ENCODE measurements around the gene ADGRV1.
A peak's percentile ranks its signal among the peaks of the same experiment; 100 is the strongest.
"Not testable (repeated sequence)": the region's sequence is repeated elsewhere in the genome, so short reads cannot be mapped to it uniquely, and the experiment has no call there.

The ADGRV1 gene

DNA sequence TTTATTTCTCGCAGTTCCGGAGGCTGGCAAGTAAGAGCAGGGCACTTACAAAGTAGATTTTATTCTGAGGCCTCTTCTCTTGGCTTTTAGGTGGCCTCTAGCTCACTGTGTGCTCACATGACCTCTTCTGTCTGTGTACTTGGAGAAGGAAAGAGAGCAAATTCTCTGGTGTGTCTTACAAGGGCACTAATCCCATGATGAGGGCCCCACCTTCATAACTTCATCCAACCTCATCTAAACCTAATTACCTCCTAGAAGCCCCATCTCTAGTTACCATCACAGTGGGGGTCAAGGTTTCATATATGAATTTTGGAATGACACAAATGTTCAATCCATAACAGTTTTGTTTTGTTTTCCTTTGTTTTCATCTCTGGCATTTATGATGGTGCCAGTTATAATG, 376.1 kb downstream of the ADGRV1 start:
- in situ Hi-C loops (cut with HindIII; ENCODE audit: low pct_ligation_motif_present, low pct_unique_long_range_greater_than_20kb, low sequenced_read_pairs), result no loop called here
- DNase-seq, result no peak

- in situ Hi-C loops (cut with HindIII; ENCODE audit: low pct_ligation_motif_present, low pct_unique_long_range_greater_than_20kb, low sequenced_read_pairs), result no loop called here
- DNase-seq, result no peak
Measured at GRCh38 chr5:90939211-90939610, 380.6 kb downstream of the ADGRV1 start.

- in situ Hi-C loops (cut with HindIII; ENCODE audit: low pct_ligation_motif_present, low pct_unique_long_range_greater_than_20kb, low sequenced_read_pairs), result no loop called here
- peak; percentile 9 for DNase-seq
Measured at GRCh38 chr5:90940227-90940995, 381.8 kb downstream of the ADGRV1 start.

DNA sequence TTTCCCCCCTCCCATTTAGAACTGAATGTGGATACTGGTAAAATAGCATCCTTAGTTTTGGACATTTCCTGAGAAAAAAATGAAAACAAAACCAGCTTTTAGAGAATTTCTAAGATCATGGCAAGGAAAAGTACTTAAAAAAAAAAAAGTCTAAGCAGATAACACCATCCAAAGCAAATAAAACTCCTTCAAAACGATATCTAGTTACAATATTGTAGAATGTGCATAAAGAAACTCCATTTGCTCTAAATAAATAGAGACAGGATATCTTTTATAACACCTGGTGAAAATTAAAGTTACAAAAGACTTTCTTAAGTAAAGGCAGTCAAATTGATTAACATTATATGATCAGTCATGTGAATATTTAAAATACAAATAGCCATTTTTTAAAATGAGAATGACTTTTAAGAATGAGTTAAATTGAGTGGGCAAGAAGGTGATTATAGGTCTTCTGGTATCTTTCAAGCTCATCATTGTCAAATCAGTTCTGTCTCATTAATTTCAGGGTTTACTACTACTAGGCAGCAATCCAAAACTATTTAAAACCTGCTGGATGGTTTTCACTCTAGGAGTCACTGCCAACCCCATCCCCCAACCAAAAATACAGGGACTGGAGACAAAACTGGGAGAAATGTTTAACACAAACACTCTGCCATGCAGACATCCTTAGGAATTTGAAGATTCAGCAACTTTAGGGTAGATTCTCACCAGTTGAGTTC, 382.6 kb downstream of the ADGRV1 start:
- in situ Hi-C loops (cut with HindIII; ENCODE audit: low pct_ligation_motif_present, low pct_unique_long_range_greater_than_20kb, low sequenced_read_pairs), result no loop called here
- no peak for DNase-seq

DNA sequence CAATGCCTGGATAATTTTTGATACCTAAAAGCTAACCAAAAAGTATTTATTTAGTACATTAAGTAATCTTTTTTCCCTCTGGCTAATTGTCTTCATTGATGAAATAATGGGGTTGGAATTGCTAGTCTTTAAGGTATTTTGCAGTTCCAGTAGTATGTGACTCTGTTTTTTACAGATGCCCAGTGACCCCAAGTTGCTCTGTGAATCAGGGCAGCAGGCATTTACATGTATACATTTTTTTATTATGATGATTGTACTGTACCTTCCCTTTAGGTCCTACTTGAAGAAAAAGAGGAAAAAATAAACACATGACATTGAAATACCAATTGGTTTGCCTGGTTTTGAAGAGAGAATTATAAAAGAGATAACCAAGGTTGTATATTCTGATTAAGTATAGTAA, 385.5 kb downstream of the ADGRV1 start:
- no peak for DNase-seq
- in situ Hi-C loops (cut with HindIII; ENCODE audit: low pct_ligation_motif_present, low pct_unique_long_range_greater_than_20kb, low sequenced_read_pairs), result no loop called here

- no peak for DNase-seq
- in situ Hi-C loops (cut with HindIII; ENCODE audit: low pct_ligation_motif_present, low pct_unique_long_range_greater_than_20kb, low sequenced_read_pairs), result no loop called here
Measured at GRCh38 chr5:90947667-90948066, 389.1 kb downstream of the ADGRV1 start.

GRCh38 chr5:90948969-90949368, 390.4 kb downstream of the ADGRV1 start:
- in situ Hi-C loops (cut with HindIII; ENCODE audit: low pct_ligation_motif_present, low pct_unique_long_range_greater_than_20kb, low sequenced_read_pairs), result no loop called here
- no peak for DNase-seq

- in situ Hi-C loops (cut with HindIII; ENCODE audit: low pct_ligation_motif_present, low pct_unique_long_range_greater_than_20kb, low sequenced_read_pairs), result no loop called here
- DNase-seq, result peak; percentile 44
Measured at GRCh38 chr5:90949469-90950358, 391.1 kb downstream of the ADGRV1 start.

DNA sequence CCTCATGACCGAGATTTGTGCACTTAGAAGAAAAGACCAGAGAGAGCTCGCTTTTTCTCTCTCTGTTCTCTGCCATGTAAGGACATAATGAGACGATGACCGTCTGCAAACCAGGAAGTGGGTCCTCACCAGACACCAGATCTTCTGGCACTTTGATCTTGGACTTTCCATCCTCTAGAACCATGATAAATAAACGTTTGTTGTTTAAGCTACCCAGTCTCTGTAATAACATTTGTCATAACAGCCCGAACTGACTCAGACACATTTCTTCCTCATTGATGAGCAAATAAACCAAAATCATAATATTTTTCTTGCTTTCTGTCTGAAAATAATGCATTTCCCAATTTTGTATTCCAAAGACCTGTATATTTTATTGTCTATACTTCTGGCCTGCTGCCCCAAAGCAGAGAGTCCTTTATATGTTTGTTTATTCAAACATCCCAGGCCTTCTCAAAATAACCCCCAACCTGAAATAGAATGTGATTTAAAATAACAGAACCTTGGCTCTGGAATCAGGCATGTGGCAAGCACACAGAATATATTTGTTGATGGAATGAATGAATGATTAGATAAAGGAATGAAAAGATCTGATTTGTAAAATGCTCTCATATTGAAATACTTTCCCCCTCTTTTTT, 396.5 kb downstream of the ADGRV1 start:
- DNase-seq, result no peak
- in situ Hi-C loops (cut with HindIII; ENCODE audit: low pct_ligation_motif_present, low pct_unique_long_range_greater_than_20kb, low sequenced_read_pairs), result no loop called here

GRCh38 chr5:90956511-90957097, 398.0 kb downstream of the ADGRV1 start:
- in situ Hi-C loops (cut with HindIII; ENCODE audit: low pct_ligation_motif_present, low pct_unique_long_range_greater_than_20kb, low sequenced_read_pairs), result no loop called here
- DNase-seq, result no peak

DNA sequence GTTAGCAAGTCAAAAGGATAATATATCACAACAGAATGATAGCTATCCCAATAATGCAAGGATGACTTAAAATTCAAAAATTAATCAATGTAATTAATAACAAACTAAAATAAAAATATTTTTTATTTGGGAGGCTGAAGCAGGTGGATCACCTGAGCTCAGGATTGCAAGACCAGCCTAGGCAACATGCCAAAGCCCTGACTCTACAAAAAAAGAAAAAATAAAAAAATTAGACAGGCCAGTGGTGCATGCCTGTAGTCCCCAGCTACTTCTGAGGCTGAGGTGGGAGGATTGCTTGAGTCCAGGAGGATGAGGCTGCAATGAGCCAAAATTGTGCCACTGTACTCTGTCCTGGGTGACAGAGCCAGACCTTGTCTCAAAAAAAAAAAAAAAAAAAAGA, 399.3 kb downstream of the ADGRV1 start:
- no peak for DNase-seq
- in situ Hi-C loops (cut with HindIII; ENCODE audit: low pct_ligation_motif_present, low pct_unique_long_range_greater_than_20kb, low sequenced_read_pairs), result no loop called here

- in situ Hi-C loops (cut with HindIII; ENCODE audit: low pct_ligation_motif_present, low pct_unique_long_range_greater_than_20kb, low sequenced_read_pairs), result no loop called here
- DNase-seq, result no peak
Measured at GRCh38 chr5:90959262-90959661, 400.7 kb downstream of the ADGRV1 start.

- in situ Hi-C loops (cut with HindIII; ENCODE audit: low pct_ligation_motif_present, low pct_unique_long_range_greater_than_20kb, low sequenced_read_pairs), result no loop called here
Measured at GRCh38 chr5:90962481-90962880, 403.9 kb downstream of the ADGRV1 start.

DNA sequence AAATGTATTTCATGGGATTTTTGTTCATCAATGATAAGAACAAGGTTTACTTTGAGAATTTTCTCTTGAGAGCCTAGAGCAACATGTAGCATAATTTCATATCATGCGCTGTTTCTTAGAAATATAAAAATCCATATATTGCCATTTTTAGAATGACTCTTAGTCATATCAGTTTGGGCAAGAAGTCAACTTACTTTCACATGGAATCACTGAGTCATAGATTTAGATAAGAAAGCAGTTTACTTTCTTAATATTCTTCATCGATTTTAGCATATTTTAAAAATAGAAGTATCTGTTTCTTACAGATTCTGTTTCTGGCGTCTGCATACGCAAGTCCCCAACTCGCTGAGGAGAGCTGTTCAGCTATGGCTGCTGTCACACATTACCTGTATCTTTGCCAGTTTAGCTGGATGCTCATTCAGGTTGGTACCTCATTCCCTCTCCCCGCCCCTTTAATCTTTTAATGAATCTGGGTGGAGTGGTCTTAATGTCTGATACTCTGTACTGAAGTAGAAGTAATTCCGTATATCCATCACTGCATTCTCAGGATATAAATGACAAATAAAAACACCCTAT, 406.6 kb downstream of the ADGRV1 start:
- in situ Hi-C loops (cut with HindIII; ENCODE audit: low pct_ligation_motif_present, low pct_unique_long_range_greater_than_20kb, low sequenced_read_pairs), result no loop called here
- DNase-seq, result no peak

More at GRCh38 chr5:90962481-90962880, 403.9 kb downstream of the ADGRV1 start:
- DNase-seq, result no peak

- in situ Hi-C loops (cut with HindIII; ENCODE audit: low pct_ligation_motif_present, low pct_unique_long_range_greater_than_20kb, low sequenced_read_pairs), result no loop called here
- DNase-seq, result no peak
Measured at GRCh38 chr5:90967443-90967842, 408.8 kb downstream of the ADGRV1 start.

- in situ Hi-C loops (cut with HindIII; ENCODE audit: low pct_ligation_motif_present, low pct_unique_long_range_greater_than_20kb, low sequenced_read_pairs), result no loop called here
- DNase-seq, result no peak
Measured at GRCh38 chr5:90967851-90968250, 409.3 kb downstream of the ADGRV1 start.

DNA sequence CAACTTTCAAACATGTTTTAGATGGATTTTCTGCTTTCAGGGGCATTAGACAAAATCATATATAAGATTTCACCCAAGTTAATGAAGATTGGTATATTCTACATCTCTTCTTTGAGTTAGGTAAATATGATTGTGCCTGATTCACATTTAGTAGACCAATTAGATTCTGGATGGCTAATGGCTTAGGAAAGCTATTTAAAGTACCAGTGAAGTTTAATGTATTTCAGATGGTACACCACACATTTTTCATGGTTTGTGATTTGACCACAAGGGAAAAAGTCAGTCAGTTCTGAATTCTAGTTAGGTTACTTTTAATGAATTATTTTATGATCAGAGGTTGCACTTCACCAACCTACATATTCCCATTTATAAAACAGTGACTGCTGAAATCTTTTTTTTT, 409.7 kb downstream of the ADGRV1 start:
- in situ Hi-C loops (cut with HindIII; ENCODE audit: low pct_ligation_motif_present, low pct_unique_long_range_greater_than_20kb, low sequenced_read_pairs), result no loop called here
- no peak for DNase-seq

GRCh38 chr5:90969945-90970344, 411.3 kb downstream of the ADGRV1 start:
- in situ Hi-C loops (cut with HindIII; ENCODE audit: low pct_ligation_motif_present, low pct_unique_long_range_greater_than_20kb, low sequenced_read_pairs); DNase-seq: not testable (repeated sequence)
